GM12878 (cell line): ENCODE data around the gene LARGE1.

Experiments
- BACH1 ChIP-seq: fragments of 450-650 bp; IDR thresholded peaks from 2 replicates; pipeline ENCODE4 v1.6.1; 2017; ENCODE audit warnings: mild to moderate bottlenecking, borderline replicate concordance
- RELA ChIP-seq: fragments of 450-650 bp; IDR thresholded peaks from 2 replicates; pipeline ENCODE4 v1.8.0; 2014; ENCODE audit warnings: borderline replicate concordance; ENCODE audit not compliant: partially characterized antibody
- STAT1 ChIP-seq: fragments of 450-650 bp; conservative IDR thresholded peaks from 2 replicates; pipeline ENCODE4 v1.6.1; 2014; ENCODE audit warnings: antibody characterized with exemption, mild to moderate bottlenecking

- TF ChIP-seq BACH1, result no peak
- no peak for TF ChIP-seq RELA
- no peak for TF ChIP-seq STAT1
These were observed 617.2 kb downstream of the LARGE1 start for GRCh38 chr22:33303099-33303498.
